C4-2B (cell line): Measurements from ENCODE around the gene FTL.

Experiments used
- H3K27ac ChIP-seq: fragments of 450-650 bp; 2 replicates; pipeline ENCODE4 v1.5.1; 2017
- ZFX ChIP-seq: fragments of 450-650 bp; IDR thresholded peaks from 2 replicates; pipeline ENCODE4 v1.6.1; 2017
- TF ChIP-seq, protein P1 (sequence below): fragments of 450-650 bp; conservative IDR thresholded peaks from 2 replicates; pipeline ENCODE4 v1.5.1; 2017; ENCODE audit warnings: mild to moderate bottlenecking

Gene FTL

DNA sequence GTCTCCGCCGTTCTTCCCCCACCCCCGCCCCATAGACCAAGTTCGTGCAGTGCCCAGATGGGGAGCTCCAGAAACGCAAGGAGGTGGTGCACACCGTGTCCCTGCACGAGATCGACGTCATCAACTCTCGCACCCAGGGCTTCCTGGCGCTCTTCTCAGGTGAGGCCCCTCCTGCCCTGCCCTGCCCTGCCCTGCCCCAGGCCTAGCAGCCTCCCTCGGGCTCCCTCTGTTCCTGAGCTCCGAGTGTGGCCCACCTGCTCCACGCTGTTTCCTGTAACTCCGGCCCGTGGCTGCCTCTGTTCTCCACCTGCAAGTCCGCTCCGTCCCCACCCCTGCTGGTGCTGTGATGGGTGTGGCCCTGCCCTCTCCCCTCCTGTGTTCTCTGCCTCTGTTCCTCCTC, 45.3 kb downstream of the FTL start:
- TF ChIP-seq, protein P1, sequence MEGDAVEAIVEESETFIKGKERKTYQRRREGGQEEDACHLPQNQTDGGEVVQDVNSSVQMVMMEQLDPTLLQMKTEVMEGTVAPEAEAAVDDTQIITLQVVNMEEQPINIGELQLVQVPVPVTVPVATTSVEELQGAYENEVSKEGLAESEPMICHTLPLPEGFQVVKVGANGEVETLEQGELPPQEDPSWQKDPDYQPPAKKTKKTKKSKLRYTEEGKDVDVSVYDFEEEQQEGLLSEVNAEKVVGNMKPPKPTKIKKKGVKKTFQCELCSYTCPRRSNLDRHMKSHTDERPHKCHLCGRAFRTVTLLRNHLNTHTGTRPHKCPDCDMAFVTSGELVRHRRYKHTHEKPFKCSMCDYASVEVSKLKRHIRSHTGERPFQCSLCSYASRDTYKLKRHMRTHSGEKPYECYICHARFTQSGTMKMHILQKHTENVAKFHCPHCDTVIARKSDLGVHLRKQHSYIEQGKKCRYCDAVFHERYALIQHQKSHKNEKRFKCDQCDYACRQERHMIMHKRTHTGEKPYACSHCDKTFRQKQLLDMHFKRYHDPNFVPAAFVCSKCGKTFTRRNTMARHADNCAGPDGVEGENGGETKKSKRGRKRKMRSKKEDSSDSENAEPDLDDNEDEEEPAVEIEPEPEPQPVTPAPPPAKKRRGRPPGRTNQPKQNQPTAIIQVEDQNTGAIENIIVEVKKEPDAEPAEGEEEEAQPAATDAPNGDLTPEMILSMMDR, result no peak
- no peak for TF ChIP-seq ZFX
- no peak overlapping the region for H3K27ac ChIP-seq

DNA sequence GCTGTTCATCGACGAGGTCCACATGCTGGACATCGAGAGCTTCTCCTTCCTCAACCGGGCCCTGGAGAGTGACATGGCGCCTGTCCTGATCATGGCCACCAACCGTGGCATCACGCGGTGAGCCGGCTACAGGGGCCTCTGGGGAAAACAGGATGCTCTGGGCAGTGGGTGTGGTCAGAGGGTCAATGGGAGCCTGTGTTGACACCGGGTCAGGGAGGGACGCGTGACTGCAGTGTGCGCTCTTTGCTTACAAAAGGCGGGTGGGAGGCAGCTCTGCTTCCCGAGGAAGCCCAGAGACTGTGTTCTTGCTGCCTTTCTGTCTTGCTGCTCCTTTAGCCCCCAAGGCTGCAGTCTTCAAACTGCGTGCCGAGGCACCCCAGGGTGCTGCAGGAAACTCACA, 46.1 kb downstream of the FTL start:
- H3K27ac ChIP-seq, result no peak overlapping the region
- TF ChIP-seq ZFX, result no peak

DNA sequence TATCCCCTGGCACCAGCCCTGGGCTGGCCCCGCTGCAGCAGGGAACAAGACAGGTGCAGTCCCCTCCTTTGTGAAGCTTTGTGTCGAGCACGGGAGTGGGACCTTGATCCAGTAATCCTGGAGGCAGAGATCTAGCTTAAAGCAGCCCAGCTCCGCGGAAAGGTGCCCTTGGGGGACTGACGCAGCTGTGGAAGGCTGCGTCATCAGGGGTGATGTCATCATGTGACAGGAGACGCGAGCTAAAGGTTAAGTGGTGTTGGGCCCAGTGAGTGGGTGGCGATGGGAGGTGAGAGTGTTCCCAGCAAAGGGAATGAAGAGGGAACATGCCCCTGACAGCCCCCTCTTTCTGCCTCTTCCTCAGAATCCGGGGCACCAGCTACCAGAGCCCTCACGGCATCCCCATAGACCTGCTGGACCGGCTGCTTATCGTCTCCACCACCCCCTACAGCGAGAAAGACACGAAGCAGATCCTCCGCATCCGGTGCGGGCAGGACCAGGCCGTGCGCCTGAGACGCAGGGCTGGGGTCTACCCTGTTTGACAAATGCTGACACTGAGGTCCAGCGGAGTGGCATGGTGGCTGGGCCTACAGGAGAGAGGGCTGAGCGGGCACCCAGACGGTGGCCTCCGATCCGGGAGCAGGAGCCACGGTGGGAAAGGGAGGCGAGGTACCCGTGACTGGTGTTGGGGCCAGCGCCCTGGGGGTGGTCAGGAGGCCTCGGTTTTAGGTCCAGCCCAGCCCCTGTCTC, 49.2 kb downstream of the FTL start:
- H3K27ac ChIP-seq, result no peak overlapping the region
- TF ChIP-seq, protein P1, result no peak
- no peak for TF ChIP-seq ZFX

DNA sequence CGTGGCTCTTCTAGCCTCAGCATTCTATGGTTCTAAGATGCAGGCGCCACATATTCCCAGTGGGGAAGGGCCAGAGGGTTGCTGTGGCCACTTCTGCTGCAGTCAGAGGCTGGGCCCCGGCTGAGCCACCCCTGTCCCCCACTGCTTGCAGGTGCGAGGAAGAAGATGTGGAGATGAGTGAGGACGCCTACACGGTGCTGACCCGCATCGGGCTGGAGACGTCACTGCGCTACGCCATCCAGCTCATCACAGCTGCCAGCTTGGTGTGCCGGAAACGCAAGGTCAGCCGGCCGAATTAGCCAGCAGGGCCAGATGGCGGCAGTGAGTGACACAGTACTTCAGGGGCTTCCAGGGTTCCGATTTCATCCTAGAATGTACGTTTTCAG, 49.8 kb downstream of the FTL start:
- no peak for TF ChIP-seq ZFX
- TF ChIP-seq, protein P1, result no peak
- no peak overlapping the region for H3K27ac ChIP-seq

DNA sequence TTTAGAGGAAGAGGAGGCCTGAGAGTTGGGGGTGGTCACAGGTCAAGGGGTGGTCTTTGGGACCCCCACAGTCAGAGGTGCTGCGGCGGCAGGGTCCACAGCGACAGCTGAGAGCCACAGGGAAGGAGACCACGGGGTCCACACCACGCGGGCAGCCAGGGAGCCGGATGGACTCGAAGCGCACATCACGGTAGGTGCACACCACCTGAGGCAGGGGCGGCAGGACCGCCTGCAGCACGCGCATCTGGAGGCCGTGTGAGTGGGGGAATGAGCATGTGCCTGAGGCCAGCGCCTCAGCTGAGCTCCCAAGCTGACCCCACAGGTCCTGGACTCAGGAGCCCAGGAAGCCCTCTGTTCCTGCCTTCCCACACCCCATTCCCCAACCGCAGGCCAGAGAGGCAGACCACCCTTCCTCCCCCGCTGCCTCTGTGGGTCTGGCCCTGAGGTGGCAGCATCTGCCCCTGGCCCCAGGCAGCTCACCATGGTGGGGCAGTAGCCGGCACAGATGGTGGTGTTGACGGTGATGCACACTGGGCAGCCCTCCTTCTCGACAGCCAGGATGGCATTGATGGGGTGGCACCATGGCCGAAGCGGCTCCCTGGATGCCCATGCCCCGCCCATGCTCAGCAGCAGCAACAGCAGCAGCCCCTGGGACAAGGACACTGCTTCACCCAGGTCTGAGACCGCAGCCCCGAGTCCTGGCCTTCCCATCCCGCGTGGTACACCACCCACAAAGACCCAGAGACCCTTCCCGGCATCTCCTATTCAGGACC, 51.1 kb downstream of the FTL start:
- no peak overlapping the region for H3K27ac ChIP-seq
- TF ChIP-seq ZFX, result no peak
- TF ChIP-seq, protein P1, result no peak
